Gastrocnemius medialis (tissue), 4 donors: ENCODE measurements around the gene IFT57. TPM values are rescaled to one million over a fixed set of nuclear protein-coding genes. Genes with fewer than 3 reads are reported as not detected.

Experiments used
- ATAC-seq, 2 donors: fragments of 150-250 bp; one replicate each; pipeline ENCODE4 v1.9.1; 2016
- DNase-seq, 2 donors: peaks; one replicate each; pipeline ENCODE4 v3.0.0-alpha.2; 2019
- H3K27ac ChIP-seq, 4 donors: fragments of 200-600 bp; sonication (generic); 1 replicate in 1 of 4; 2 replicates in 3 of 4; pipeline ENCODE4 v1.5.1; 2016 to 2018; ENCODE audit warnings: mild to moderate bottlenecking in 2 of 4, moderate library complexity in 1 of 4
- H3K27me3 ChIP-seq, 3 donors: fragments of 200-600 bp; sonication (generic) in 2 of 3; 1 replicate in 1 of 3; 2 replicates in 2 of 3; pipeline versions ENCODE4 v1.5.1 to v1.6.0; 2016 to 2019; ENCODE audit warnings: mild to moderate bottlenecking in 1 of 3, moderate library complexity in 1 of 3
- H3K36me3 ChIP-seq, 2 donors: fragments of 200-600 bp; sonication (generic) in 1 of 2; one replicate each; pipeline ENCODE4 v1.5.1; 2017 to 2018
- H3K4me1 ChIP-seq, 2 donors: fragments of 200-600 bp; sonication (generic) in 1 of 2; one replicate each; pipeline ENCODE4 v1.5.1; 2016 to 2017; ENCODE audit warnings: mild to moderate bottlenecking in 2 of 2
- H3K4me3 ChIP-seq, 4 donors: fragments of 200-600 bp; sonication (generic) in 3 of 4; 1 replicate in 1 of 4; 2 replicates in 3 of 4; pipeline ENCODE4 v1.5.1; 2016 to 2019; ENCODE audit warnings: mild to moderate bottlenecking in 2 of 4
- H3K9me3 ChIP-seq, 3 donors: fragments of 200-600 bp; sonication (generic) in 2 of 3; 1 replicate in 1 of 3; 2 replicates in 2 of 3; pipeline ENCODE4 v1.5.1; 2016 to 2019
- CTCF ChIP-seq, 5 experiments: fragments of 450-650 bp in 3 of 5; fragments of 200-600 bp in 2 of 5; sonication (generic) in 2 of 5; IDR thresholded peaks in 4 of 5; conservative IDR thresholded peaks in 1 of 5; 1 replicate in 4 of 5; 2 replicates in 1 of 5; pipeline ENCODE4 v1.5.1; 2016 to 2019; ENCODE audit warnings: antibody characterized with exemption in 5 of 5, mild to moderate bottlenecking in 3 of 5, moderate library complexity in 3 of 5
- POLR2A ChIP-seq, 2 donors: fragments of 450-650 bp; IDR thresholded peaks; one replicate each; pipeline ENCODE4 v1.6.1; 2017; ENCODE audit warnings: antibody characterized with exemption in 2 of 2, mild to moderate bottlenecking in 2 of 2, moderate library complexity in 2 of 2
- in situ Hi-C, 4 donors: fragments of 200-750 bp; cut with MboI; loops; one replicate each; pipeline versions ENCODE4 v1.15.0 to v1.8.0; 2017; ENCODE audit warnings: low sequenced_read_pairs in 4 of 4
- intact Hi-C: fragments of 100-400 bp; cut with DNase I; formaldehyde crosslinking; loops from one replicate; pipeline ENCODE4 v1.15.1; 2023; ENCODE audit warnings: low total_unique reads
- total RNA-seq, 4 donors: library from RNA; depleted of rRNA; stranded (reverse); fragments of >200 nt; gene quantifications; one replicate each; pipeline versions ENCODE4 v1.1.0 to v1.2.3, GENCODE V29; 2016

IFT57 gene
- total RNA-seq, 4 donors from 2014 or later = 7.2 to 18.5 (median 10.7) TPM

DNA sequence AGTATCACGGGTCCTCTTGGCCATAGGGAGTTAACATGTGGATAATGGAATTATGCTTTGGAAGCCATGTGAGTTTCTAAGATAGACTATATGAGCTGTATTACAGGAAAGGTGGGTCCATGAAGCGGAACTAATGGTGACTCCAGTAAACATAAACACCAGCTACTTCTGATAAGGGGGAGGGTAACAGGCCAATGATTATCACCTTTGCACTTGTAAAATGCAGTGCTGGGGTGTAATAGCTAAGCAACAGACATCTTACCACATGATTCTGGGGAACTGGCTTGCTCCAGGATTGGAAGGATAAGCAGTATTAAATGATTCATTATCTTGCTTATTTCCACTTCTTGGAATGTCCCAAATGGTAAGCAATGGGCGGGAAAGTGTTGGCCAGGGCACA is 70.0 kb downstream of the IFT57 start:
- H3K36me3 ChIP-seq = no peaks in the 10 kb centered on the region
- H3K27me3 ChIP-seq = no peaks in the 10 kb centered on the region
- TF ChIP-seq CTCF (IDR thresholded peaks at IDR 0.05 in 4 of 5, conservative IDR thresholded peaks at IDR 0.05 in 1 of 5) (no peak), POLR2A (IDR thresholded peaks at IDR 0.05) (no peak)
- H3K27ac ChIP-seq = no peak overlapping the region
- H3K9me3 ChIP-seq = no peaks in the 10 kb centered on the region
- in situ Hi-C loops (no loop called here), intact Hi-C loops (no loop called here)
- ATAC-seq (no peak), DNase-seq (no peak)
- no peaks in the 10 kb centered on the region for H3K4me1 ChIP-seq
- H3K4me3 ChIP-seq = no peak overlapping the region

DNA sequence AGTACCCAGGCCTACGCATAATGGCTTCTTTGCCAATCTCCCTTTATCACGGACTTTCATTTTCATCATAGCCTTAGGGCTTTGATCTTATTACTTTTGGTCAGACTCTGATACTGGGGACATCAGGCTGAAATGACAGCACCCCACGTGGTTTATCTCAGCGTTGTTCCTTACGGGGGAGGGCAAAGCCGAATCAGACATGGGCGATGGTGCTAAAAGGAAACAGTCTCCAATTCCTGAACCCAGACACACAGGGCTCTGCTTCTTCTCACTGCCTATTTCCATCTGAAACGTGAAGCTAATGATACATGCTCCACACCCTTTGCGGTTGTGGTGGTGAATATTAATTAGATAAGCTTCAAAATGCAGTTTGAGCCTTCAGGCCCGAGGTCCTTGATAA is 72.0 kb downstream of the IFT57 start:
- intact Hi-C loops (no loop called here), in situ Hi-C loops (no loop called here)
- Histone ChIP-seq H3K27me3 (no peaks in the 10 kb centered on the region), H3K36me3 (no peaks in the 10 kb centered on the region), H3K4me3 (no peak overlapping the region), H3K27ac (no peak overlapping the region), H3K4me1 (no peaks in the 10 kb centered on the region), H3K9me3 (no peaks in the 10 kb centered on the region)
- ATAC-seq (no peak), DNase-seq (no peak)
- no peak for TF ChIP-seq POLR2A (IDR thresholded peaks at IDR 0.05)
- no peak for TF ChIP-seq CTCF (IDR thresholded peaks at IDR 0.05 in 4 of 5, conservative IDR thresholded peaks at IDR 0.05 in 1 of 5)

- TF ChIP-seq CTCF (IDR thresholded peaks at IDR 0.05 in 4 of 5, conservative IDR thresholded peaks at IDR 0.05 in 1 of 5) (no peak), POLR2A (IDR thresholded peaks at IDR 0.05) (no peak)
- no peak for ATAC-seq
Observed at GRCh38 chr3:108146139-108146538, 76.1 kb downstream of the IFT57 start.

GRCh38 chr3:108145578-108145977 is 76.6 kb downstream of the IFT57 start:
- in situ Hi-C loops = no loop called here
- Histone ChIP-seq H3K36me3 (no peaks in the 10 kb centered on the region), H3K4me3 (no peak overlapping the region), H3K27ac (no peak overlapping the region), H3K27me3 (no peaks in the 10 kb centered on the region), H3K4me1 (no peaks in the 10 kb centered on the region), H3K9me3 (no peaks in the 10 kb centered on the region)
- TF ChIP-seq POLR2A (IDR thresholded peaks at IDR 0.05) = no peak
- TF ChIP-seq CTCF (IDR thresholded peaks at IDR 0.05 in 4 of 5, conservative IDR thresholded peaks at IDR 0.05 in 1 of 5) = no peak
- no peak for DNase-seq
- ATAC-seq = no peak
- intact Hi-C loops = no loop called here

More at GRCh38 chr3:108146139-108146538, 76.1 kb downstream of the IFT57 start:
- Histone ChIP-seq H3K27me3 (no peaks in the 10 kb centered on the region), H3K4me3 (no peak overlapping the region), H3K27ac (no peak overlapping the region), H3K9me3 (no peaks in the 10 kb centered on the region), H3K36me3 (no peaks in the 10 kb centered on the region), H3K4me1 (no peaks in the 10 kb centered on the region)
- in situ Hi-C loops = no loop called here
- intact Hi-C loops = no loop called here
- DNase-seq = no peak

- H3K27me3 ChIP-seq = no peaks in the 10 kb centered on the region
- ATAC-seq (no peak), DNase-seq (no peak)
- H3K27ac ChIP-seq = no peak overlapping the region
- no peak for TF ChIP-seq CTCF (IDR thresholded peaks at IDR 0.05 in 4 of 5, conservative IDR thresholded peaks at IDR 0.05 in 1 of 5)
- no peak for TF ChIP-seq POLR2A (IDR thresholded peaks at IDR 0.05)
- no peaks in the 10 kb centered on the region for H3K36me3 ChIP-seq
- H3K4me3 ChIP-seq = no peak overlapping the region
- no peaks in the 10 kb centered on the region for H3K4me1 ChIP-seq
- no peaks in the 10 kb centered on the region for H3K9me3 ChIP-seq
- in situ Hi-C loops (no loop called here), intact Hi-C loops (no loop called here)
Observed at GRCh38 chr3:108137460-108137814, 84.8 kb downstream of the IFT57 start.
